CD8-positive, alpha-beta memory T cell (primary cell): ENCODE results near the gene MAPK14. TPM values are rescaled to one million over a fixed set of nuclear protein-coding genes. Genes with fewer than 3 reads are reported as not detected.

Source experiments
- CTCF ChIA-PET: fragments of 350-600 bp; sonication (Branson Sonifier 250); formaldehyde crosslinking; loops from one replicate; lab custom pipeline; 2021; ENCODE audit warnings: antibody characterized with exemption; lab: Charles Lee
- POLR2A ChIA-PET: fragments of 350-600 bp; sonication (Branson Sonifier 250); formaldehyde crosslinking; loops from one replicate; lab custom pipeline; 2021; ENCODE audit warnings: antibody characterized with exemption; lab: Charles Lee
- DNase-seq, 5 donors: peaks; one replicate each; pipeline versions ENCODE4 v3.0.0 to v3.0.0-alpha.2; 2020 to 2022; ENCODE audit warnings: mixed read lengths in 1 of 5
- H3K27ac ChIP-seq: one replicate; pipeline ENCODE4 v1.7.0; 2013; ENCODE audit warnings: low read depth, mild to moderate bottlenecking, low read length, moderate library complexity
- H3K27me3 ChIP-seq: 2 replicates; pipeline ENCODE4 v1.7.0; 2013; ENCODE audit warnings: low read length, mild to moderate bottlenecking; ENCODE audit not compliant: insufficient read depth, poor library complexity, severe bottlenecking
- H3K36me3 ChIP-seq: 2 replicates; pipeline ENCODE4 v1.7.0; 2013; ENCODE audit warnings: mild to moderate bottlenecking, low read length, moderate library complexity; ENCODE audit not compliant: insufficient read depth
- H3K4me1 ChIP-seq: 2 replicates; pipeline ENCODE4 v1.7.0; 2013; ENCODE audit warnings: mild to moderate bottlenecking, low read length, moderate library complexity; ENCODE audit not compliant: insufficient read depth
- H3K4me3 ChIP-seq: 2 replicates; pipeline ENCODE4 v1.7.0; 2013; ENCODE audit warnings: mild to moderate bottlenecking, low read length
- H3K9me3 ChIP-seq: 2 replicates; pipeline ENCODE4 v1.7.0; 2013; ENCODE audit warnings: mild to moderate bottlenecking, low read length
- H3K27ac Mint-ChIP-seq, 8 donors: one replicate each; pipeline ENCODE4 v1.8.0; 2020 to 2021; ENCODE audit warnings: mixed read lengths in 8 of 8, mild to moderate bottlenecking in 6 of 8, inconsistent platforms in 3 of 8, moderate library complexity in 3 of 8
- H3K27me3 Mint-ChIP-seq, 2 donors: one replicate each; pipeline ENCODE4 v1.8.0; 2020 to 2021; ENCODE audit warnings: mixed read lengths in 2 of 2, mild to moderate bottlenecking in 1 of 2, moderate library complexity in 1 of 2
- H3K36me3 Mint-ChIP-seq, 3 donors: one replicate each; pipeline ENCODE4 v1.8.0; 2020 to 2021; ENCODE audit warnings: mixed read lengths in 3 of 3, inconsistent platforms in 1 of 3, mild to moderate bottlenecking in 1 of 3
- H3K4me1 Mint-ChIP-seq, 3 donors: one replicate each; pipeline ENCODE4 v1.8.0; 2020 to 2021; ENCODE audit warnings: mixed read lengths in 3 of 3, inconsistent platforms in 1 of 3, mild to moderate bottlenecking in 1 of 3
- H3K4me3 Mint-ChIP-seq, 7 donors: one replicate each; pipeline ENCODE4 v1.8.0; 2020 to 2021; ENCODE audit warnings: mixed read lengths in 7 of 7, mild to moderate bottlenecking in 6 of 7, moderate library complexity in 4 of 7, inconsistent platforms in 2 of 7
- H3K9me3 Mint-ChIP-seq, 5 donors: one replicate each; pipeline ENCODE4 v1.8.0; 2020 to 2022; ENCODE audit warnings: mixed read lengths in 5 of 5, mild to moderate bottlenecking in 3 of 5, moderate library complexity in 2 of 5, inconsistent platforms in 1 of 5
- polyA plus RNA-seq: library from polyadenylated mRNA; unstranded; fragments of 300-500 nt; fragmentation: Illumina TruSeq; gene quantifications from one replicate; pipeline ENCODE4 v1.2.3, GENCODE V29; 2021
- total RNA-seq, 2 experiments: library from RNA; stranded (reverse); gene quantifications; one replicate each; pipeline ENCODE4 v1.2.3, GENCODE V29; 2021

MAPK14 gene
- total and polyA plus RNA-seq, 3 experiments from 2014 or later = 46.5 to 52.5 (median 48.4) TPM

- Histone ChIP-seq H3K36me3 (no peaks in the 10 kb centered on the region), H3K9me3 (no peaks in the 10 kb centered on the region), H3K27ac (no peak overlapping the region), H3K27me3 (no peaks in the 10 kb centered on the region), H3K4me3 (no peak overlapping the region), H3K4me1 (peaks cover 13% of the 10 kb centered on the region)
- DNase-seq = no peak
- peaks cover 52 to 79% (median 70%) of the 10 kb centered on the region in 3 donors for H3K4me1 Mint-ChIP-seq
- ChIA-PET POLR2A (no interaction called here), CTCF (interaction anchor here (1.5 kb wide), 1 partner anchor 24 kb away, joined by 4 read pairs; no protein-coding TSS in a partner anchor)
- H3K27me3 Mint-ChIP-seq = no peaks in the 10 kb centered on the region
- no peaks in the 10 kb centered on the region for H3K9me3 Mint-ChIP-seq
- H3K36me3 Mint-ChIP-seq = peaks cover 0 to 24% (median 9%) of the 10 kb centered on the region in 3 donors
- peak overlapping the region in 2 of 8 donors; percentile 53 to 60 for H3K27ac Mint-ChIP-seq
- no peak overlapping the region for H3K4me3 Mint-ChIP-seq
Observed at GRCh38 chr6:36071281-36071680, 43.7 kb downstream of the MAPK14 start.

- Mint-ChIP-seq H3K4me1 (peaks cover 47 to 76% (median 66%) of the 10 kb centered on the region in 3 donors), H3K27me3 (no peaks in the 10 kb centered on the region), H3K4me3 (no peak overlapping the region), H3K36me3 (peaks cover 0 to 29% (median 11%) of the 10 kb centered on the region in 3 donors), H3K9me3 (no peaks in the 10 kb centered on the region), H3K27ac (peak overlapping the region in 4 of 8 donors; percentile 32 to 87 (median 48))
- DNase-seq = no peak
- H3K4me3 ChIP-seq = no peak overlapping the region
- no peak overlapping the region for H3K27ac ChIP-seq
- POLR2A ChIA-PET = no interaction called here
- no peaks in the 10 kb centered on the region for H3K9me3 ChIP-seq
- H3K4me1 ChIP-seq = peaks cover 9% of the 10 kb centered on the region
- peaks cover 3% of the 10 kb centered on the region for H3K36me3 ChIP-seq
- CTCF ChIA-PET = interaction anchor here (1.5 kb wide), 1 partner anchor 24 kb away, joined by 4 read pairs; no protein-coding TSS in a partner anchor
- H3K27me3 ChIP-seq = no peaks in the 10 kb centered on the region
Observed at GRCh38 chr6:36071714-36072113, 44.1 kb downstream of the MAPK14 start.

- Histone ChIP-seq H3K9me3 (no peaks in the 10 kb centered on the region), H3K27ac (no peak overlapping the region), H3K4me1 (peaks cover 7% of the 10 kb centered on the region), H3K36me3 (peaks cover 11% of the 10 kb centered on the region), H3K4me3 (no peak overlapping the region), H3K27me3 (no peaks in the 10 kb centered on the region)
- CTCF ChIA-PET = interaction anchor here (2.0 kb wide), 1 partner anchor 23 kb away, joined by 7 read pairs; no protein-coding TSS in a partner anchor
- POLR2A ChIA-PET = no interaction called here
- Mint-ChIP-seq H3K4me1 (peaks cover 41 to 67% (median 64%) of the 10 kb centered on the region in 3 donors), H3K27ac (peak overlapping the region in 5 of 8 donors; percentile 36 to 87 (median 62)), H3K9me3 (no peaks in the 10 kb centered on the region), H3K36me3 (peaks cover 0 to 38% (median 11%) of the 10 kb centered on the region in 3 donors), H3K4me3 (no peak overlapping the region), H3K27me3 (no peaks in the 10 kb centered on the region)
- DNase-seq = no peak
Observed at GRCh38 chr6:36072681-36073080, 45.1 kb downstream of the MAPK14 start.

DNA sequence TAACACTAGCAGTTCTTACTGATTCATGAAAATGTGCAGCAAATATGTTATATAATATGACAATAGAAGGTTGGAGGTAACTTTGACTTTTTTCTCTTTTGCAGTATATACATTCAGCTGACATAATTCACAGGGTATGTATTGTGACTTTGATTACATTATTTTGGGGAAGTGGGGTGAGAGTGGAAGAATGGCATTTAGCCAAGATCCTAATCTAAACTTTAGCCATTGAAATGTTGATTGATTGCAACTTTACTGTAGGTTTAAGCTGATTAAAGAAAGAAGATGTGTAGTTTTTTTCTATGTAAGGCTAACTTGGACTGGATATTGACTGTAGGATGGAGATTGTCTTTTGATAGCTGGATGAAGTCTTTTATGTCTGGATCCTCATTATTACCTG is 46.0 kb downstream of the MAPK14 start:
- H3K36me3 Mint-ChIP-seq = peaks cover 0 to 47% (median 7%) of the 10 kb centered on the region in 3 donors
- H3K4me1 ChIP-seq = peaks cover 1% of the 10 kb centered on the region
- no peaks in the 10 kb centered on the region for H3K27me3 Mint-ChIP-seq
- peaks cover 33 to 58% (median 55%) of the 10 kb centered on the region in 3 donors for H3K4me1 Mint-ChIP-seq
- DNase-seq = no peak
- H3K4me3 Mint-ChIP-seq = no peak overlapping the region
- H3K36me3 ChIP-seq = peaks cover 18% of the 10 kb centered on the region
- CTCF ChIA-PET = interaction anchor here (0.7 to 2.0 kb wide), 3 partner anchors 11 to 46 kb away, joined by 4 to 7 read pairs (median 4); partner anchors contain the start of gene MAPK14
- no peak overlapping the region for H3K4me3 ChIP-seq
- H3K9me3 Mint-ChIP-seq = no peaks in the 10 kb centered on the region
- no peak overlapping the region for H3K27ac ChIP-seq
- POLR2A ChIA-PET = interaction anchor here (1.3 kb wide), 1 partner anchor 58 kb away, joined by 3 read pairs; no protein-coding TSS in a partner anchor
- H3K27ac Mint-ChIP-seq = peak overlapping the region in 6 of 8 donors; percentile 2 to 73 (median 10)
- H3K9me3 ChIP-seq = no peaks in the 10 kb centered on the region
- H3K27me3 ChIP-seq = no peaks in the 10 kb centered on the region

DNA sequence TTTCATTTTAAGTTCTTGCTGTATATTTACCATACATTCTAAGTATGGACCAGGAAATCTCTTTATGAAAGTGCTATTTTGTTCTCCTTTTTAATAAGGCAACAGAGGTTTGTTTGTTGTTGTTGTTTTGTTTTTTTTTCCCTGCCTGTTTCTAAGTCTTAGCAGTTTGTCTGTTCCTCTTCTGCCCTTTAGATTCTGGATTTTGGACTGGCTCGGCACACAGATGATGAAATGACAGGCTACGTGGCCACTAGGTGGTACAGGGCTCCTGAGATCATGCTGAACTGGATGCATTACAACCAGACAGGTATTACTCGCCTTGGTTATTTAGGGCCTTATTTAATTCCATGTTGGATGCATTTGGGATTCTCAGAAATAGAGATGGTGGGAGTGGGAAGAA is 48.0 kb downstream of the MAPK14 start:
- no peaks in the 10 kb centered on the region for H3K9me3 ChIP-seq
- H3K36me3 ChIP-seq = peaks cover 32% of the 10 kb centered on the region
- no peaks in the 10 kb centered on the region for H3K9me3 Mint-ChIP-seq
- H3K27me3 ChIP-seq = no peaks in the 10 kb centered on the region
- ChIA-PET POLR2A (no interaction called here), CTCF (interaction anchor here (1.1 to 1.5 kb wide), 2 partner anchors 19 to 48 kb away, joined by 3 to 10 read pairs; partner anchors contain the start of gene MAPK14)
- peaks cover 0 to 65% (median 22%) of the 10 kb centered on the region in 3 donors for H3K36me3 Mint-ChIP-seq
- no peaks in the 10 kb centered on the region for H3K4me1 ChIP-seq
- H3K27me3 Mint-ChIP-seq = no peaks in the 10 kb centered on the region
- peak in 2 of 5 donors; percentile 5 to 47 for DNase-seq
- H3K4me1 Mint-ChIP-seq = peaks cover 26 to 44% (median 41%) of the 10 kb centered on the region in 3 donors
- no peak overlapping the region for H3K4me3 Mint-ChIP-seq
- no peak overlapping the region for H3K4me3 ChIP-seq
- H3K27ac Mint-ChIP-seq = peak overlapping the region in 4 of 8 donors; percentile 3 to 82 (median 24)
- H3K27ac ChIP-seq = no peak overlapping the region

DNA sequence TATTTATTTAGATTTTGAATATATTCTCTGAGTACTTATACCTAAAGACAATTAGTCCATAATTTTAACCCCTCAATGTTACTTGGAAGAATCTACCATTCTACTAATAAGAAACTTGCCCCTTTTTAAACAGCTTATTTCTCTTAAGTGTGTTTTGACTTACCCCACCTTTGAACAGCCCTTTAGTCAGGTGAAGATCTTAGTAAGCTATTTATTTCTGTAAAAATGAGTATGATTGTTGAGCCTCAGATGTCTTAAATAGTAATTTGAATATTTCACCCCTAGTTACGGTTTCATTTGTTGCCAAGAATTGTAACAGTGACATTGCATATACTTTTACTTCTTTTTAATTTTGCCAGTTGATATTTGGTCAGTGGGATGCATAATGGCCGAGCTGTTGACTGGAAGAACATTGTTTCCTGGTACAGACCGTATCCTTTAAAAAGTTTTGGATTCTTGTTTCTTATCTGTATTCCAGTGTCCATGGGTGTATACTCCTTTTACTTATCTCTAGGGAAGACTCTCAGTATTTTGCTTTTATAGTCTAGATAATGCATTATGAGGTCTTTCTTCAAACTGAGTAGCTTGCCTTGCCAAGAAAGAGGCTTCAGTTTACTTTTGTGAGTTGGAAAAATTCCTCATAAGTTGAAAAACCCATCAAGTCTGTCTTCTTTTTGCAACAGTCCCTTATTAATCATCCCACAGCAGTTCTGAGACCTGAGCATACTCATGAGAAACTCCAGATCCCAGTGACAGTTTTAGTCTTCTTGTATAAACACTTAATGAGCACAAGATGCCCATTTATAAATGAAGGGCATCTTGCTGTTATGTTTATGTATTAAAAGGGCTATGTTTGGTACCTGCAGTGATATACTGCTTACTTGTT is 48.8 kb downstream of the MAPK14 start:
- Histone ChIP-seq H3K27me3 (no peaks in the 10 kb centered on the region), H3K4me1 (no peaks in the 10 kb centered on the region), H3K4me3 (no peak overlapping the region), H3K36me3 (peaks cover 39% of the 10 kb centered on the region), H3K9me3 (no peaks in the 10 kb centered on the region), H3K27ac (no peak overlapping the region)
- Mint-ChIP-seq H3K4me3 (no peak overlapping the region), H3K36me3 (peaks cover 7 to 73% (median 24%) of the 10 kb centered on the region in 3 donors), H3K27me3 (no peaks in the 10 kb centered on the region), H3K27ac (peak overlapping the region in 5 of 8 donors; percentile 10 to 73 (median 37)), H3K9me3 (no peaks in the 10 kb centered on the region), H3K4me1 (peaks cover 24 to 46% (median 45%) of the 10 kb centered on the region in 3 donors)
- CTCF ChIA-PET = interaction anchor here (1.0 to 1.5 kb wide), 4 partner anchors 18 to 264 kb away, joined by 3 to 10 read pairs (median 4); partner anchors contain the start of gene MAPK14
- DNase-seq = no peak
- POLR2A ChIA-PET = no interaction called here

DNA sequence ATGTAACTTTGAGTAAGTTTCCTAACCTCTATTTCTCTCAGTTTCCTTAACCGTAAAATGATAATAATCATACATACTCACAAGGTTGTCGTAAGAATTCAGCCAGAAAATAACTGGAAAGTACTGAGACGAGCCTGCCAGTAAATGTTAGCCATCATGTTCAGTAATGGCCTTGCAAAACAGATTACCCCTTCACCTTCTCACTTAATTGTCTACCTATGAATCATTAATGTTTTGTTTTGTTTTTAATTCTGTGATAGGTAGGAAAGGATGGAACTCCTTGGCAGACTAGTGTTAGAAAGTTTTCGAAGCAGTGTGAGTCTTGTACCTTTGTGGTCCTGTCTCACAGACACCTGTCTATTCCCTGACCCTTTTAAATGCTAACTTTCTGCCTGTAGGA is 50.6 kb downstream of the MAPK14 start:
- POLR2A ChIA-PET = no interaction called here
- Histone ChIP-seq H3K4me1 (no peaks in the 10 kb centered on the region), H3K27me3 (no peaks in the 10 kb centered on the region), H3K4me3 (no peak overlapping the region), H3K36me3 (peaks cover 56% of the 10 kb centered on the region), H3K27ac (no peak overlapping the region), H3K9me3 (no peaks in the 10 kb centered on the region)
- DNase-seq = no peak
- H3K4me3 Mint-ChIP-seq = no peak overlapping the region
- no peaks in the 10 kb centered on the region for H3K9me3 Mint-ChIP-seq
- no peaks in the 10 kb centered on the region for H3K27me3 Mint-ChIP-seq
- CTCF ChIA-PET = interaction anchor here (0.7 to 1.8 kb wide), 2 partner anchors 17 to 51 kb away, joined by 3 to 7 read pairs; partner anchors contain the start of gene MAPK14
- H3K4me1 Mint-ChIP-seq = peaks cover 15 to 33% (median 31%) of the 10 kb centered on the region in 3 donors
- H3K36me3 Mint-ChIP-seq = peaks cover 19 to 79% (median 33%) of the 10 kb centered on the region in 3 donors
- H3K27ac Mint-ChIP-seq = peak overlapping the region in 2 of 8 donors; percentile 12 to 73
